CD1c-positive myeloid dendritic cell (primary cell): ENCODE measurements around the gene TGIF1.
"Not testable (repeated sequence)": the region's sequence is repeated elsewhere in the genome, so short reads cannot be mapped to it uniquely, and the experiment has no call there.

ENCODE experiments used
- DNase-seq: peaks from one replicate; pipeline ENCODE4 v3.0.0-alpha.2; 2016; ENCODE audit errors: extremely low spot score

Gene TGIF1

DNA sequence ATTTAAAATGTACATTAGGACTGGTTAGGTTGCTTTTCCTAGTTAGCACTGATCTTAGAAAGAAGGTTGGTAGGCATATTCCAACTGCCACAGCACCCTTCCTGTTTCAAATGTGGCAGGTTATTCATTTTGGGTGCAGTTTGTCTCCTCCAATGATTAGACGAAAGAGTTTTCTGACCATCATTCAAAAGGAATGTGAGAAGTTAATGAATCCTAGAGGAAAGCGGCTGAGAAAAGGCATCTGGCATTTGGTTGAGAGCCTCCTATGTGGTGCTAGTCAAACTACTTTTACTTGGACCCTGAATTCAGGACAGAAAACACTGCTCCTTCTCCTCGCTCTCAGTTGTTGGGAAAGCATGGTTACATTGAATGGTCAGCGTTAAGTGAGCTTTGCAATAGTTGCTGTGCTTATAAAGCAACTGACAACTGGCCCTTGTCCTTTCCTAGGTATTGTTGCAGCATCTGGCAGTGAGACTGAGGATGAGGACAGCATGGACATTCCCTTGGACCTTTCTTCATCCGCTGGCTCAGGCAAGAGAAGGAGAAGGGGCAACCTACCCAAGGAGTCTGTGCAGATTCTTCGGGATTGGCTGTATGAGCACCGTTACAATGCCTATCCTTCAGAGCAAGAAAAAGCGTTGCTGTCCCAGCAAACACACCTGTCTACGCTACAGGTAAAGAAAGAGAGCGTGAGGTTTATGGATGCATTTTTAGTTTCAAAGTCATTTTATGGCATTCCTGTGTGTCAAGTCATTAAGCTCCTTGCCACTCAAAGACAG, 6.1 kb downstream of the TGIF1 start:
- no peak for DNase-seq

DNA sequence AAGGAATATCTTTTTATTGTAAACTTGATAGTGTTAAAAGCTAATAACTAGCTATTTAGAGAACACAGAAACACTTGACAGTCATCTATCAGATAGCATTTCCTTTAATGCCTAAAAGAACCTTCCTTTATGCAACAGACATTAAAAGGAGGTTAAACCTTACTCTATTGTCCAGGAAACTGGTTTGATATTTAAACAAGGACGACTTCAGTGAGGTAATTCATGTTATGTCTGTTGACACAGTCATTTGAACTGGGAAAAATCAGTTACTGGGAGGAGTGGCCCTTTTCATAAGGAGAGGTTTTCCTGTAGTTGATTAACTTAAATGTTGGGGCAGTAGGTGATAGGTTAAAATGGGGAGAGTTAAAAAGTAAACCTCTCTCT, 6.7 kb downstream of the TGIF1 start:
- DNase-seq = no peak

DNA sequence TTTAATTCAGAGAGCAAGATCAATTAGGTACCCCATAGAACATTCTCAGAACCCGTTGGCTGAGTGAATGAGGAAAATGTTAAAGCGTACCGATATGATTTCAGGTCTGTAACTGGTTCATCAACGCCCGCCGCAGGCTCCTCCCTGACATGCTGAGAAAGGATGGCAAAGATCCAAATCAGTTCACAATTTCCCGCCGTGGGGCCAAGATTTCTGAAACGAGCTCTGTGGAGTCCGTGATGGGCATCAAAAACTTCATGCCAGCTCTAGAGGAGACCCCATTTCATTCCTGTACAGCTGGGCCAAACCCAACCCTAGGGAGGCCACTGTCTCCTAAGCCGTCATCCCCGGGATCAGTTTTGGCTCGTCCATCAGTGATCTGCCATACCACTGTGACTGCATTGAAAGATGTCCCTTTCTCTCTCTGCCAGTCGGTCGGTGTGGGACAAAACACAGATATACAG, 7.3 kb downstream of the TGIF1 start:
- no peak for DNase-seq

DNA sequence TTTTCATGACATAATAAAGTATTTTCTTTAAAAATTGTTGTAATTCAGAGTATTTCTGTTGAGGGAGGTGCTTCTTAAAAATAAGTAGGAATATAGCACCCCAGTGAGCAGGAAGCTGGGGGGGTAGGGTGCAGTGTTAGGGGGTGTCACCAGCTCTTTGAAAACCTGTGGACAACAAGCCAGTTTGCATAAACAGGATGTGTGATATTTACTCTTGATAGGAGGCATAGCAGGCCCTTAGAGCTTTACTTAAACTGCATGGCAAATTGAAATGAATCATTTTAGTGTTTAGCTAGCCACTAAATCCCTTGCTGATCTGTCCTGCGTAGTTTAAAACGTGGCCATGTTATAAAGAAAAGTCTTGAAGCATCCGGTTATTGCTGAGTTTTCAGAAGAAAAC, 8.4 kb downstream of the TGIF1 start:
- no peak for DNase-seq

DNA sequence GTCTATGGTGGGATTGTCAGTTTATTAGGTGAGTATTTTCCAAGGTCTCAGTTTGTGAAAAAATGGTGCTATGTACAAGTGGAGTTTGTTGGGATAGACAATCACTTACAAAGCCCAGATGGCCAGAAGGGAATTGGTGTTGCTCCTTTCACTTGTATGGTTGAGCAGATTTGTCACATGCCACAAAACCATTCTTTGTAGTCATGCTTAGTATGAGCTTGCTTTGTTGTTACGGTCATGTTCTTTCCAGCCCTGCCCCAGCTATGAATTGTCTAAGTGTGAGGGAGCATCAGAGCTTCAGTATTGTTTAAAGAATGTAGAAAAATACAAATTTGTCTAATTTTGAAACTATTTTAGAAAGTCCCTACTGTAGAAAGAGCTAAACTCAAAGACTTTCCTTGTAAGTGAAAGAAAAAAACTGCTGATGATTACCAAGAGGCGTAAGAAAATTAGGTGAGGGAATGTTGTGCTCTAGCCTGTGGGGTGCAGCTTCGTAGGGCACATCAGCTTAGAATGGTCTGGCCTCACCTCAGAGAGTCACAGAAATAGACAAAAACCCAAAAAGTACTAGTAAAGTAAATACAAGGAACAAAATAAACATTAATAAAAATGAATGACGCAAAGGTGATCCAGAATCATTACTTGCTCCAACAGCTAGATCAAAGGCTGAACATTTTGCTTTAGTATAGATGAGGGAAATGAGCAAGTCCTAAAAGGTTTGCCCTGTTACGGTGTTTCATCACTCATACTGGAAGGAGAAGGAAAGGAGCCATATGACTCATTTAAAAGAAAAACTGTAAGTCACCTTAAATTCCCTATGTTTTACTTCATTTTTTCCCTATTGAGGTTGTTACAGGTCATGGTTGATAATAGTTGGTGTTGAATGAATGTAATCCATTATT, 9.2 kb downstream of the TGIF1 start:
- DNase-seq = peak; percentile 22

DNA sequence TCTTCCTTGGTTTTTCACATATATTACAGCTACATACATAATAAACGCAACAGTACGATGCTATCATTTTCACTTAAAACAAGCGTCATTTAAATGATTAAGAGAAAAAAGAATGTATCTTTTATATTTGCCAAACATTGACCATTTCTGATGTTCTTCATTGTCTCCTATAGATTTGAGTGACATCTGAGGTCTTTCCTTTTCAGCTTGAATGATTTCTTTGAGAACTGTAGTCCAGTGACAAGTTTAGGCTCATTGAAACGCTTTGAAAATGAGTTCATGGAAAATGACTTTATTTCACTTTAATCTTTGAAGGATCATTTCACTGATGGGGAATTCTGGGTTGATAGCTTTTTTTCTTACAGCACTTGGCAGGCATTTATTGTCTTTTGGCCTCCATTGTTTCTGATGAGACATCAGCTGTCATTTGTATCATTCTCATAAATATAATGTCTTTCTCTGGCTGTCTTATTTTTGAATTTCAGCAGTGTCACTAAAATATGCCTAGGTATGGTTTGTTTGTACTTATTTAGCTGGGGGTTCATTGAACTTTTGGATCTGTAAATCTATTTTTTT, 10.9 kb downstream of the TGIF1 start:
- DNase-seq = no peak

DNA sequence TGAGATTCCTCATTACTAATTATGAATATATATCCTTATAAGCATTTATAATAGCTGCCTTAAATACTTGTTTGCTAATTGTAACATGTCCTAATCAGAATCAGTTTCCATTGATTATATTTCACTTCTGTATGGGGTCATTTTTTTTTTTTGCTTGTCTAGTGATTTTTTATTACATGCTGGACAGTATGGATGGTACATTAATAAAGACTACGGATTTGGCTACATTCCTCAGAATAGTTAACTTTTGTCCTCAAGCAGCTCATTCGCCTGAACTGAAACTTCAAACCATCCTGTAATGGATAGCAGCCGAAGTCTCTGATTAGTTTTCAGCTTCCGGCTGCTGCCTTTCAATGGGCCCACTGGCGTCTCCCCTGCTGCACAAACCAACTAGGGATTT, 11.7 kb downstream of the TGIF1 start:
- no peak for DNase-seq

DNA sequence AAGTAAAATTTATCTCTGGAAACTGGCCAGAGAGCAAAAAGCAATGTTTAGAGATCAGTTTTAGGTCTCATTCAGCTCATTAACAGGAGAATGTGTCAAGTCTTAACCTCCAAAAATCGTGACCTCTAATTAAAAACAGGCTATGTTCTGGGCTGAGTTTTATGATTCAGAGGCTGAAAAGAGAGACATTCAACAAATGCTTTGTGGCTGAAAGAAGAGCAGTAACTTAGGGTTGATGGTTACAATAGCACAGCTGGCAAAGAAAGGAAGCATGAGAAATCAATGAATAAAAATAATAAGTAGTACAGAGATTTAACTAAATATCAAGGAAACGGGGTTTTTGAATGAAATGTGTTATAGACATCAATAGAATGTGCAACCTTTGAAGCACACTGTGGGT, 13.1 kb downstream of the TGIF1 start:
- DNase-seq = no peak

DNA sequence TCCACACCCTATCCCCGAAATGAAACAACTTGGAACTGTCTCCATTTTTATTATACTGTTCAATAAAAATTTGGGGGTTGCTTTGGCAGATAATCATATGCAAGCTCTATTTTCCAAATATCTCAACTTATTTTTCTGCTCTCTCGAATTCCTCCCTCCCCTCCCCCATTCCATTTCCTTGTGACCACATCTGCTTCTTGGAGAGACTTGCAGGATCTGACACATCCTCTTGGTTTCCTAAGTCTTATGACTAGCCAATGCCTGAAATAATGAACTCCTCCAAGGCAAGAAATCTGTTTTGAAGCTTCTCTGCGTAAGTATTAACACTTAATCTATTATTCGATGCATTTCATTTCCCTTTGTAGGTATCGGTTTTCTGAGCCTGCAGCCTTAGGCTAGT, 16.1 kb downstream of the TGIF1 start:
- peak; percentile 57 for DNase-seq

DNA sequence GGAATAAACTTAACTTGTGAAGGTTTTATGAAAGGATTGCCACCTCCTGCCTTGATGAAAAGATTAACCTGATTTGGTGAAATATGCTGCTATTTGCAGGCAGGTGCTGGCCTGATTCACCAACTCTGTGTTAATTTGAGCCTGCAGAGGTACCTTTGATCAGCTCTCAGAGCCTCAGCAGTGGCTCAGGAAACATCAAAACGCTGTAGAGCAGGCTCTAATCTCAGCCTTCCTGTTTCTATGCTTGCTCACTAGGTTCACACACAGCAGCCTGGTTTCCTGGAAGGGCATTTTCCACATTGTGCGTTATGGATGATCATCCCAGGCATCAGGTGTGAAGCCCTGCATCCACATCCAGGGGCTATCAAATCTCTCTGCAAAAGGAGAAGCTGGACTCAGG, 16.9 kb downstream of the TGIF1 start:
- no peak for DNase-seq

DNA sequence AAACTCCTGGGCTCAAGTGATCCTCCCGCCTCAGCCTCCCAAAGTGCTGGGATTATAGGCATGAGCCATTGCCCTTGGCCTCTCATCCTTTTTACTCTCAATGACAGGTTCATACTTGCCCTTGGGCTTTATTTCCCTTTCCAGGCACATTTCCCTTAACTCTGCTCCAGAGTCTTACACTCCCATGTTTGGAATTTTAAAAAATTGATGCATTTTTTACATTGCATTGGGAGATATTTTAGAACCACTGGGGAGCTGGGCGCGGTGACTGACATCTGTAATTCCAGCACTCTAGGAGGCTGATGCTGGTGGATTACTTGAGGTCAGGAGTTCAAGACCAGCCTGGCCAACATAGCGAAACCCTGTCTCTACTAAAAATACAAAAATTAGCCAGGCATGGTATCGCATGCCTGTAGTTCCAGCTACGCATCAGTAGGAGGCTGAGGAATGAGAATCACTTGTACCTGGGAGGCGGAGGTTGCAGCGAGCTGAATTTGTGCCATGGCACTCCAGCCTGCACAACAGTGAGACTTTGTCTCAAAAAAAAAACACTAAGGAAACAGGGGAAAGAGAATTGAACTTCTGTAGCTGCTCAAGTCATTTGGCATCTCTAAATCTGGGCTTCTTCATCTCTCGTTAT, 18.2 kb downstream of the TGIF1 start:
- no peak for DNase-seq

DNA sequence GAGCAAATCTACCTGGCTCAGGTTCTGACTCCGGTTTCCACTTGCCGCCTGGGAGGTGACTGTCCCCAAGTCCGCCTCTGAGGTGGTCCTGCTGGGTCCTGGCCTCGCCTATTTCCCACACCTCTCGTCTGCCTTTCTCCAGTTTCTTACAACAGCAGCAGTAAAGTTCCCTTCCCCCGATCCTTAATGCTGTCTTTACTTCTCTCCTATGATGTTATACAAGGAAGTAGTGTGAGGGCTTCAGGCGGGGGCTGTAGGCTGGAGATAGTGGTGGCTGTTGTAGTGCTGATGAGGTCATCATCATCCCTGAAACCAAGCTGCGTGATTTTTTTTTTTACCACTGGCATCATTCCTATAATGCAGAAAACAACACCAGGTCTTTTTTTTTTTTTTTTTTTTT, 18.9 kb downstream of the TGIF1 start:
- peak; percentile 72 for DNase-seq

DNA sequence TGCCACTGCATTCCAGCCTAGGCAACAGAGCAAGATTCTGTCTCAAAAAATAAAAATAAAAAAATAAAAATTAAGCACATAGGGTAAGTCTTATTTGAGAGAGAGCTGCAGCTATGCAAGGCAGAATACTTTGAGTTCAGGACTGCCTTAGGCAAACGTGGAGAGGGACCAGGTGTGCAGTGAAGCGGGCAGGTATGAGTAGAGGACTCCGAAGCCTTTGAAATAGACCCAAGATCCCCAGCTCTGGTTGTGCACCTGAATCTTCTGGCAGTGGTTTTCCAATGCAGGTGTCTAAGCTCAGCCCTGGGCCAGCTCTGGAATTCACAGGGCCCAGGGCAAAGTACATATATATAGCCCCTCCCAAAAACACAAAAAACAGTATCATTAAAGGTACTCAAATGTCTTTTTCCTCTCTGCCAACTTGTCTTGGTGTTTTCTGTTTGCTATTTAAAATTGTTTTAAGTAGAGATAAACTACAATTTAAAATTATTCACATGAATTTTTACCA, 21.2 kb downstream of the TGIF1 start:
- no peak for DNase-seq

DNA sequence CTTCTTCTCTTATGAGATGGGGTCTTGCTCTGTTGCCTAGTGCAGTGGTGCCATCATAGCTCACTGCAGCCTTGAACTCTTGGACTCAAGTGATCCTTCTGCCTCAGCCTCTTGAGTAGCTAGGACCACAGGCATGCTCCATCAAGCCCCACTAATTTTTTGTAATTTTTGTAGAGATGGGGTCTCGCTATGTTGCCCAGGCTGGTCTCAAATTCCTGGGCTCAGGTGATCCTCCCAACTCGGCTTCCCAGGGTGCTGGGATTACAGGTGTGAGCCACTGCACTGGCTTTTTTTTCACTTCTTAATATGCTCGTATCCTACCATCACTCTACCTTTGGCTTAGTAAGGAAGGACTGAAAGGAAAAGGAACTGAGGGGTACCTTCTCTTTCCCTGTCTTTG, 22.1 kb downstream of the TGIF1 start:
- DNase-seq = not testable (repeated sequence)

DNA sequence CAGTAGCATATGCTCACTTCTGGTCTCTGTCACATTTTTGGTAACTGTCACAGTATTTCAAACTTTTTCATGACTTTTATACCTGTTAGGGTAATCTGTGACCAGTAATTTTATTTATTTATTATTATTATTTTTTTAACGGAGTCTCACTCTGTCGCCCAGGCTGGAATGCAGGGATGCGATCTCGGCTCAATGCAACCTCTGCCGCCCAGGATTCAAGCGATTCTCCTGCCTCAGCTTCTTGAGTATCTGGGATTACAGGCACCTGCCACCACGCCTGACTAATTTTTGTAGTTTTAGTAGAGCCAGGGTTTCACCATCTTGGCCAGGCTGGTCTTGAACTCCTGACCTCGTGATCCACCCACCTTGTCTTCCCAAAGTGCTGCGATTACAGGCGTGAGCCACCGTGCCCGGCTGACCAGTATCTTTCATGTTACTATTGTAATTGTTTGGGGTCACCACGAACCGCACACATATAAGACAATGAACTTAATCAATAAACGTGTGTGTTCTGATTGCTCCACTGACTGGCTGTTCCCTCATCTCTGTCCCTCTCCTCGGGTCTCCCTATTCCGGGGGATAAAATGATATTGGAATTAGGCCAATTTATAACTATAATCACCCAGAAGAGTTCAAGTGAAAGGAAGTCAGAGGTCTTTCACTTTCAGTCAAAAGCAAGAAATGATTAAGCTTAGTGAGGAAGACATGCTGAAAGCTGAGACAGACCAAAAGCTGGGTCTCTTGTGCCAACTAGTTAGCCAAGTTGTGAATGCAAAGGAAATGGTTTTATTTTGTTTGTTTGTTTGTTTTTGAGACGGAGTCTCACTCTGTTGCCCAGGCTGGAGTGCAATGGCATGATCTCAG, 22.9 kb downstream of the TGIF1 start:
- DNase-seq = no peak

DNA sequence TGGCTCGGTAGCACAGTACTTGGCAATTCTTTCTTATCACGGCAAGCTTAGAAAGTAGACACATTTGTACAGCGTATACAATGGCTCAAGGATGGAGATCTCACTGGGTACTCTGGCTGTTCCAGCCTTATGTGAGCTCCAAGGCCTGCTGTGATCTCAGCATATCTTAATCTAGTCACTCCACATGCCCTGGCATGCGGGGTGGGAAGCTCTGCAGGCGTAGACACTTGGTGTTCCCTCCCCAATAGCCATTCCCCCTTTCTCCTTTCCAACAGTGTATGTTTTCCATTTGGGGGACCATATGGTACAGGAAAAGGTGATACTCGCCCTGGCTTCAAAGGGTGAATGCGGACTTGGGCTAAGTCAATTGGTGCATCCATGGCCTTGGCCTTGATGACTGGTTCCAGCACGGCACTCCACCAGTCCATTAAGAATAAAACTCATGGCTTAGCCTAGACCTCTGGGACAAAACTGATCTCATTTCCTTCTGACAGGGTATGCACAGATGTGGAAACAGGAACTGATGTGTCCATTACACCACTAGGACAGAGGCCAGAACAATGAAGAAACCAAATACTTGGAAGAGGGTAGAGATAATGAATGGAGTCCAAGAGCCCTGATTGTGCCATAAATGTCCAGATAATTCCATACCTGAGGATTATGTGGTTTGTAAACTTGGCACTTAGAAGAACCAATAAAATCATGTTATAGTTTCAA, 28.4 kb downstream of the TGIF1 start:
- DNase-seq = no peak

DNA sequence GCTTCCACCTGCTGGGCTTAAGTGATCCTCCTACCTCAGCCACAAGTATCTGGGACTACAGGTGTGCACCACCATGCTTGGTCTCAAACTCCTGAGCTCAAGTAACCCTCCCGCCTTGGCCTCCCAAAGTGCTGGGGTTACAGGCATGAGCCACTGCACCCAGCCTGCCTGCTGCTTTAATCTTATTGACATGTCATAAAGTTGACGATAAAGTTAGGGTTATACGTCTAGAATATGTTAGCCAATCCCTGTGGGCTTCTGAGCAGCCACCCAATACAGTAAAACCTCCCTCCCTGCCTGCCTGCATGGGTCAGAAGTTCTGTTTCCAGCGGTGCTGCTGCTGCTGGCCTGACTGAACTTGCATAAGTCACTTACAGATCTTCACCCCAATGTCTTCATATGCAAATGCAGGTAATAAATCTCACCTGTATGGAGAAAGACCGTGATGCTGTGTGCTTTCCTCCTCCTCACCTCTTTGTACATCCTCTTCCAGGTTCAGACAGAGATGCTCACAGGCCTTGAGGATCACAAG, 30.1 kb downstream of the TGIF1 start:
- DNase-seq = no peak

DNA sequence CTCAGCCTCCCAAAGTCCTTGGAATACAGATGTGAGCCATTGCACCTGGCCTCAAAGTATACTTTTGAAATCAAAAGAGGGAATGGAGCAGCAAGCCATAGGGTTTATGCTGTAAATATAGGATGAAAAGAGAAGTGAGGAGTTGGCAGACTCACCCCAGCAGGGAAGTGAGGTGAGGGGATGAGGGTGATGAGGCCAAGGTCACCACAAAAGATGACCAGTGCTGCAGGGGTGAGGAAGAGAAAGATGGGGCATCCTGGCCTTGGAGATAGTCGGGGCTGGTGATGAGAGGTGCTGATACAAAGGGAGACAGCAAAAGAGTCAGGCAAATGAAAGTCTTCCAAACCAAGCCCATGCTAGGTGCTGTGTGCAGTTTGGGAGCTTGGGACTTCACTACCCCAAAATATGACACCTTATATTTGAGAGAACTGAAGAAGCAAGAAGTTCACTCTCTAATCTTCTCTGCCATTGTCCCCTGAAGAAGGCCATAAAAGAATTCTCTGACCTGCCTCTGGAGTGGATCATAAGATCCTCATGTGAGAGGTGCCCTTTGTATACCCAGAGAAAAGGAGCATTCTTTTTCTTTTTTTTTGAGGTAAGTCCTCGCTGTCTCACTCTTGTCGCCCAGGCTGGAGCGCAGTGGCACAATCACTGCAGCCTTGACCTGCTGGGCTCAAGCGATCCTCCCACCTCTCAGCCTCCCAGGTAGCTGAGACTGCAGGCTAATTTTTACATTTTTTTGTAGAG, 31.0 kb downstream of the TGIF1 start:
- DNase-seq = no peak

DNA sequence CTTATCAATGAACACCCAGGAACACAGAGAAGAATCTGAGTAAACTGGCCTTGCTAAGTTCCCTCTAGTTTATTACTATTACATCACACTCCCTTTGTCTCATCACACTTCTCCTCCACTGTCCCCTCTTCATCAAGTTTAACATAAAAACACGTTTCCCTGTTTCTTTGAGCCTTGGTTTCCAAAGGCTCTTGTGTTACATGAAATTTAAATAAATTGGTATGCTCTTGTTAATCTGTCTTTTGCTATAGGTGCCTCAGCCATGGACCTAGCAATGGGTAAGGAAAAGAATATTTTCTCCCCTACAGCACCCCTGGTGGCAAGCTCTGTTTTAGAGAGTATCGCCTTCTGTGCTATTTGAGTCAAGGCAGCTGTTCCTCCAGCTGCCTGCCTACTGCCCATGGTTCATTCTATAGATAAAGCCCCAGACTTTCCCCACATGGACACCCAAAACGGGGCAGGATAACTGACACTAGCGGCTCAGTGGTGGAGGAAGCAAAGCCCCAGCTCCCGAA, 31.8 kb downstream of the TGIF1 start:
- peak; percentile 21 for DNase-seq
